HT-29 (cell line): Measurements from ENCODE around the gene SV2A. TPM values are rescaled to one million over a fixed set of nuclear protein-coding genes. Genes with fewer than 3 reads are reported as not detected.
"Not testable (repeated sequence)": the region's sequence is repeated elsewhere in the genome, so short reads cannot be mapped to it uniquely, and the experiment has no call there.

Experiments
- DNase-seq: peaks from one replicate; pipeline ENCODE4 v3.0.0-alpha.2; 2015; ENCODE audit warnings: low spot score
- total RNA-seq: library from RNA; depleted of rRNA; stranded (reverse); fragments of >200 nt; shearing (Covaris generic); gene quantifications from 2 replicates; pipeline ENCODE4 v1.2.3, GENCODE V29; 2014

SV2A gene
- total RNA-seq, 1 experiment from 2014 or later: not detected

DNA sequence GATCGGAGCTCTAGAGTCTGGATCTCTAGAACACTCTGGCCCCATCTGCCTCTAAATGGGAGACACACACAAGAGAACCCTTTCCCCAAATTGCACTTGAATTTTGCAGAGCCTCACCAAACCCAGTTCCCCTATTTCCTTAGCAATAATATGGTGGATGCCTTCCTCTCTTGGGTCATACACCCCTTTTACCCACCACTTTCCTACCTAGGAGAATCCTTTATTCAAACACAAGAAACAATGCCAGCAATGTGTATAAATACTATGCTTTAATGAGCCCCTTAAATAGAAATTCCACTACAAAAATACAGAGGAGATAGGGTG lies 10.7 kb upstream of the SV2A start:
- no peak for DNase-seq

- DNase-seq: peak; percentile 92
Observed at GRCh38 chr1:149927563-149928400, 10.1 kb upstream of the SV2A start, which contains the start of gene SF3B4. SF3B4 (minus strand) TSS chr1:149927803; CDS start chr1:149927759, 44 bp downstream.

DNA sequence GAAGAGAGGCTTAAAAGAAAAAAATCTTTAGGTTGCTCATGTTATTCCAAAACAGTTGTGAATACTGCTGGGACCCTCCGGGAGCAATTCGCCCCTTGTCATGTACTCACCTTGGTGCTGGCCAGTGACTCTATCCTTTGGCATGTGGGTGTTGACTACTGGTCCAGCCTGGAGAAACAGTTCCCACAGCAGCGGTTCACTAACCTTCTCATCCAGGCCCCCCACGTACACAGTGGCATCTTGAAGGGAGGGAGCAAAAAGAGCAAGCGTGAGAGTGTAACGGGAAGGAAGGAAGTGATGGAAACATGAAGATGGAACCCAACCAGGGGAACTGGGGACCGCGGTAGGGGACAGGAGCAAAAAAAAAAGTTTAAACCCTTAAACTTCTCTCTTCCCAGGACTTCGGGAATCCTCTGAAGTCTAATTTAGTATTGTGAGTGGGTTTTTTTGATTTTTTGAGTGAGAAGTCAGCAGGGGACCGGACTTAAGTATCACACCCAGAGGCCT lies 9.5 kb upstream of the SV2A start:
- DNase-seq: peak; percentile 22

GRCh38 chr1:149926296-149926695 lies 8.7 kb upstream of the SV2A start:
- no peak for DNase-seq

DNA sequence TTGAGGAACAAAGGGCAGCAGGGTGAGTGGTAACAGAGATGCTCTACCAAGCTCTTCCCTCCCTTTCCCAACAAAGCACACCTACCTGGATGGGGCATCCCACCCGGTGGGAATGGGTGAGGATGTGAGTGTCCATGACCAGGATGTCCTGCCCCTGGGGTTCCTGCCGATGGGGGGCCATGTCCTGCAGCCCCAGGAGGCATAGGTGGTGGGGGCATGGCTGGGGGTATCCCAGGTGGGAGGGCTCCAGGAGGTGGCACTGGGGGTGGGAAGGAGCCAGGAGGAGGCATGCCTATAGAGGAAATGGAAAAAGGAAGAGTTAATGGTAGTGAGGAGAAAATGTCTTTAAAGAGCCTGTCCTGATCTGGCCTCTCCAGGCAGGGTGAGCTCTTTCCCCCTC lies 8.1 kb upstream of the SV2A start:
- DNase-seq: no peak

DNA sequence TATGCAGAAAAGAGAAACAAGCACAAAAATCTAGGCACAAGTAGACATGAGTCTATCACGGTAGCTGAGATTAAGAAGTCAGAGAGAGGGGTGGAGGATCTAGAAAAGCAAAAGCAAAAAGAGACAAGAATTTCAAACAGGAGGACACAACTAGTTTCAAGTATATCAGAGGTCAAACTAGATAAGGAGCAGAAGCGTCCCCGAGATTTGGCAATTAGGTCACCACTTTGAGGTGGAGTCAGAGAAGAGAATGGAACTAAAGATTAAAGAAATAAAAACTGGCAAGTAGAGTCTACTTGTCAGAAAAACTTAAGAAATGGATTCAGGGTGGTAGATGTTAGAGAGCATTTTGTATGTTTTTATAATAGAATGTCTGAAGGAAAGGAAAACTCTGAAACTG lies 7.7 kb upstream of the SV2A start:
- no peak for DNase-seq

DNA sequence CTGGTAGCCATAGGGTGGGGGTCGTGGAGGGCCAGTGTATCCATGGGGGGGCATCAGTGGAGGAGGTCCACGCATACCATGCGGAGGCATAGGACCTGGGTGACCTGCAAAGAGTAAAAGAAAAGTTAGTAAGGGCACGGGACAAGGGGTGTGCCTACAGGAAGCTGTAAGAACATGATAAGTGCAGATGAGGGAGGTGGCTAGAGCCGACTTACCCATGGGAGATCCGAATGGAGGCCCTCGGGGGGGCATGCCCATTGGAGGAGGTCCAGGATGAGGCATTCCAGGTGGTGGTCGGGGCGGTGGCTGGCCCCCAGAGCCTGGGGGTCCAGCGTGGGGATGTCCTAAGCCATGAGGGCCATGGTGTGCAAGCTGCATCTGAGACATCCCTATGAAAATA lies 6.0 kb upstream of the SV2A start:
- no peak for DNase-seq

GRCh38 chr1:149916898-149917252 lies 769 bp downstream of the SV2A start:
- DNase-seq: no peak

GRCh38 chr1:149916193-149916897 lies 1.3 kb downstream of the SV2A start:
- DNase-seq: no peak

GRCh38 chr1:149915429-149916192 lies 2.0 kb downstream of the SV2A start:
- no peak for DNase-seq

- no peak for DNase-seq
Observed at GRCh38 chr1:149914545-149914944, 3.1 kb downstream of the SV2A start.

- DNase-seq: no peak
Observed at GRCh38 chr1:149906570-149907075, 11.0 kb downstream of the SV2A start.

DNA sequence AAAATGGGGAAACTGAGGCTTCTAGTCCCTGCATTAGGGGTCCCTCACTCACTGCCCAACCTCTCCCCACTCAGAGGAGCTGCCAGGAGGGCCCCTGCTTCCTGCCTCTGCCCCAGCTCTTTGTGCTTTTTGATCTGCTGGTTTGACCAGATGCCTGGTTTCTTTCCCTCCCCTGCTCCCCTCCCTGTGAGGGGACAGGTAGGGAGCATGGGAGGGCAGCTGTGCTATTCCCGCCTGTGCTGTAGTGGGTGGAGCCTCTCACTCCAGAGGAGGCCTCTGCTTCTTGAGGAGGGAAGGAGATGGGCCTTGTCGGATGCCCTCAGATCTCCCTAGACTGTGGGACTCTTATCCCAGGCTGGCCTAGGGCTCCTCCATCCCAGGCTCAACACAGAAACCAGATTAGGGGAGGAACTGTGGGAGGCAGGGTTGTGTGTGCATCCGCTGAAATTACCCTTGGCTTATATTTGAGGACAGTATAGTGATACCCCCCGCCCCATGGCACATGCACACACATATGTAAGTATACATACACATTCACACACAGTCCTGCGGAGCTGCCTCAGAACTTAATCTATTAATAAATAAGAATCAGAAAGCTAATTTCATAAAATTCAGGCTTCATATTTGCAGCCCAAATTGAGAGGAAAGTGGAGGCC lies 13.7 kb downstream of the SV2A start:
- no peak for DNase-seq

DNA sequence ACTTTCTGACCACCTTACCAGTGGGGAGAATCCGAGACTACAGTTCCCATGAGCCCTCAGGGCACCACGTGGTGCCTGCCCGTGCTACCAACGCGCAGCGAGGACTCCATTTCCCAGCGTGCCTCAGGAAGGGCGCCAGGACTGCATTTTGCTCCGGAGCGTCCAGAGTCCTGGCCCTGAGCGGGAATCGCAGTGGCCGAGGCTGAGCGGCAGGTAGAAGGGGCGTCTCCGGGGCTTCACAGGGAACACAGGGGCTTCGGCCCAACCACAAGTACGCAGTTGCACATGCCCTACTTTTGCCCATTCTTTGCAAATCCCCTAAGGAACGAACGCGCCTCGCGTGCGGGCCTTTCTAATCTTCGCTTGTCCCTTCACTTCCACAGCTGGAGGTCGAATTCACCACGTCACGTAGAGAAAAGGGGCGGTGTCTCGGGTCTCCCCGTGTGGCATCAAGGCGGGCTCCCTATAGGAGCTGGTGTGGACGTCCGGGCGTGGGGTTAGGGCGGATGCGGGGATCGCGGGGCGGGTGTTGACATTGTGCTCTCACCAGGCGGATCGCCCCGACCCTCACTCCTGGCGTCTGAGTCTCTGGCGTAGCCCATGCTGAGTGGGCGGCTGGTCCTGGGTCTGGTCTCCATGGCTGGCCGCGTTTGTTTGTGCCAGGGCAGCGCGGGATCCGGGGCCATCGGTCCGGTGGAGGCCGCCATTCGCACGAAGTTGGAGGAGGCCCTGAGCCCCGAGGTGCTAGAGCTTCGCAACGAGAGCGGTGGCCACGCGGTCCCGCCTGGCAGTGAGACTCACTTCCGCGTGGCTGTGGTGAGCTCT lies 18.0 kb downstream of the SV2A start, which contains the start of gene BOLA1:
BOLA1 (plus strand) TSS at position 109 of the 825 bp plus-strand sequence; CDS start at position 601, 492 bp downstream.
- DNase-seq: peak; percentile 90

GRCh38 chr1:149896575-149896974 lies 21.1 kb downstream of the SV2A start:
- no peak for DNase-seq

- no peak for DNase-seq
Observed at GRCh38 chr1:149888999-149889289, 28.7 kb downstream of the SV2A start.

DNA sequence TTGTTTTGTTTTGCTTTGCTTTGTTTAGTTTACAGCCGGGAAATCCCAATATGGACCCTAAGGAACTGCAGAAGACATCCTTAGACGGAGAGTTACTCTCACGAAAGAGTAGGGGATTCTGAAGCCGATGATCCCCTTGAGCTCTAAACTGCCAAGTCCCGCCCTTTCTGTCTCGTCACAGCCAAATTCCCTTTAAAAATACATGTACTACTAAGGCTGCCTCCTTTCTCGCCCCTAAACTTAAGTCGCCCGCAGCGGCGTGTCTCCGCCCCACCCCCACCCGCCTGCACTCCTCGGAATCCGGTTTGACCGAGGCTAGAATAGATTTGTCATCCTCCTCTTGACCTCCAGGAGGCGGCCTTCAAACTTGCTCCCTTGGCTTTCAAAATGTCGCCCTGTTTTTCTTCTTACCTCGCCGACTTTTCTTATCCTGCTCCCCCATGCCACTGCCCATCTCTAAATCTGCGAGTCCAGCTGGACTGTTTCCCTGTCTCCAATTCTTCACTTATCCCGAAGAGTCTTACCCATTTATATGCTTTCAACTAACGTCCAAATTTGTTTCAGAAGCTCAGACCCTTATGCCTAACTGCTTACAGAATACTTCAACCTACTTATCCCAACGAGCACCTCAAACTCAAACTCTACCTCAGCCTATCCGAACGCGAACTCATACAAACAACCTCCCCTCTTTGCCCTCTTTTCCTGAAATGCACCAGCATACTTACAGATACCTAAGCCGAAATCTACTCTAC lies 29.2 kb downstream of the SV2A start:
- peak; percentile 93 for DNase-seq

GRCh38 chr1:149887456-149888246 lies 30.0 kb downstream of the SV2A start:
- DNase-seq: peak; percentile 93

DNA sequence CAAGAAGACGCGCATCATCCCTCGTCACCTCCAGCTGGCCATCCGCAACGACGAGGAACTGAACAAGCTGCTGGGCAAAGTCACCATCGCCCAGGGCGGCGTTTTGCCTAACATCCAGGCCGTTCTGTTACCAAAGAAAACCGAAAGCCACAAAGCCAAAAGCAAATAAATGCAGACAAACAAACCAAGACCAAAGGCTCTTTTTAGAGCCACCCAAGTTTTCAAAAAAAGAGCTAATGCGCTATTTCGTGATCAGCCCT lies 30.5 kb downstream of the SV2A start:
- not testable (repeated sequence) for DNase-seq
